A549 (cell line): ENCODE results near the gene TSEN34. TPM values are rescaled to one million over a fixed set of nuclear protein-coding genes. Genes with fewer than 3 reads are reported as not detected.
A peak's percentile ranks its signal among the peaks of the same experiment; 100 is the strongest.

Experiments used
- ATAC-seq, 2 experiments: fragments of 200-7000 bp in 1 of 2; fragments of >200 bp in 1 of 2; cut with Nextera tagmentation in 1 of 2; cut with Tn5 transposase in 1 of 2; 3 replicates each; pipeline versions ENCODE4 v1.8.0 to v1.9.1; 2018 to 2020; ENCODE audit warnings: mild to moderate bottlenecking in 1 of 2, moderate library complexity in 1 of 2
- CTCF ChIA-PET: fragments of 300-600 bp; sonication (Branson Sonifier 250); formaldehyde crosslinking; extraction: SDS; loops from one replicate; lab custom pipeline; 2021; ENCODE audit warnings: antibody characterized with exemption, inconsistent platforms; lab: Yijun Ruan, JAX
- POLR2A ChIA-PET: fragments of 350-600 bp; formaldehyde crosslinking; extraction: SDS; loops from one replicate; lab custom pipeline; 2021; ENCODE audit warnings: antibody characterized with exemption, inconsistent platforms; lab: Yijun Ruan, JAX
- DNase-seq, 2 experiments: peaks; one replicate each; pipeline versions ENCODE4 v3.0.0 to v3.0.0-alpha.2; 2011 to 2016; ENCODE audit warnings: low read depth in 1 of 2, low spot score in 1 of 2
- FAIRE-seq: peaks from 2 replicates; lab custom pipeline; 2011; peaks lifted over from hg19 to GRCh38; lab: Jason Lieb, UNC
- H3K27ac ChIP-seq, 2 experiments: fragments of >200 bp; sonication (Bioruptor Twin); formaldehyde crosslinking; 3 replicates each; pipeline ENCODE4 v1.5.1; 2016 to 2017
- H3K4me1 ChIP-seq: fragments of >200 bp; sonication (Bioruptor Twin); formaldehyde crosslinking; 3 replicates; pipeline ENCODE4 v1.6.1; 2016
- H3K4me2 ChIP-seq: fragments of >200 bp; sonication (Bioruptor Twin); formaldehyde crosslinking; 3 replicates; pipeline ENCODE4 v1.6.1; 2016
- H3K4me3 ChIP-seq: fragments of >200 bp; sonication (Bioruptor Twin); formaldehyde crosslinking; 3 replicates; pipeline ENCODE4 v1.5.1; 2016
- H3K9me3 ChIP-seq: fragments of >200 bp; sonication (Bioruptor Twin); formaldehyde crosslinking; 3 replicates; pipeline ENCODE4 v1.6.1; 2016
- BHLHE40 ChIP-seq: IDR thresholded peaks from 2 replicates; pipeline ENCODE4 v1.6.1; 2012; ENCODE audit warnings: low read depth, low read length, inconsistent platforms
- CBX2 ChIP-seq: fragments of 200-600 bp; sonication (generic); IDR thresholded peaks from 2 replicates; pipeline ENCODE4 v1.6.1; 2016; ENCODE audit warnings: low read depth, mild to moderate bottlenecking, borderline replicate concordance
- CBX8 ChIP-seq: fragments of 200-600 bp; sonication (generic); IDR thresholded peaks from 2 replicates; pipeline ENCODE4 v1.6.1; 2016
- CHD2 ChIP-seq: fragments of 150-350 bp; IDR thresholded peaks from 2 replicates; pipeline ENCODE4 v1.6.1; 2014; ENCODE audit warnings: low read length; ENCODE audit not compliant: partially characterized antibody
- CHD4 ChIP-seq: fragments of 200-600 bp; sonication (generic); IDR thresholded peaks from 2 replicates; pipeline ENCODE4 v1.6.1; 2016; ENCODE audit warnings: antibody characterized with exemption, mild to moderate bottlenecking, borderline replicate concordance
- EHF ChIP-seq: fragments of 250-450 bp; sonication (Bioruptor Pico); IDR thresholded peaks from 2 replicates; pipeline ENCODE4 v1.5.0; 2020; ENCODE audit warnings: mild to moderate bottlenecking
- EHMT2 ChIP-seq: fragments of 200-600 bp; sonication (generic); IDR thresholded peaks from 2 replicates; pipeline ENCODE4 v1.6.1; 2016; ENCODE audit warnings: antibody characterized with exemption, low read depth, mild to moderate bottlenecking, moderate library complexity
- FOSB ChIP-seq: fragments of 250-450 bp; sonication (Bioruptor Pico); IDR thresholded peaks from 2 replicates; pipeline ENCODE4 v1.5.0; 2020; ENCODE audit warnings: mild to moderate bottlenecking, moderate library complexity
- GATA3 ChIP-seq: IDR thresholded peaks from 2 replicates; pipeline ENCODE4 v1.6.1; 2012; ENCODE audit warnings: borderline replicate concordance
- HDAC2 ChIP-seq: fragments of 200-600 bp; sonication (generic); IDR thresholded peaks from 2 replicates; pipeline ENCODE4 v1.6.1; 2016
- HOXA7 ChIP-seq: fragments of 250-450 bp; sonication (Bioruptor Pico); IDR thresholded peaks from 2 replicates; pipeline ENCODE4 v1.5.0; 2020; ENCODE audit warnings: mild to moderate bottlenecking, moderate library complexity
- HOXB5 ChIP-seq: fragments of 250-450 bp; sonication (Bioruptor Pico); IDR thresholded peaks from 2 replicates; pipeline ENCODE4 v1.5.0; 2020; ENCODE audit warnings: mild to moderate bottlenecking, moderate library complexity
- JUN ChIP-seq, 2 experiments: fragments of >200 bp; sonication (Bioruptor Twin); formaldehyde crosslinking; IDR thresholded peaks; 2 replicates in 1 of 2; 3 replicates in 1 of 2; pipeline ENCODE4 v1.6.1; 2016 to 2017
- JUNB ChIP-seq: fragments of >200 bp; sonication (Bioruptor Twin); formaldehyde crosslinking; IDR thresholded peaks from 2 replicates; pipeline ENCODE4 v1.6.1; 2016
- MAFK ChIP-seq: fragments of 450-650 bp; IDR thresholded peaks from 2 replicates; pipeline ENCODE4 v1.6.1; 2014; ENCODE audit not compliant: partially characterized antibody
- MAZ ChIP-seq: fragments of 150-350 bp; IDR thresholded peaks from 2 replicates; pipeline ENCODE4 v1.6.1; 2014; ENCODE audit warnings: antibody characterized with exemption, low read depth, low read length, borderline replicate concordance
- NFE2L2 ChIP-seq: fragments of 150-350 bp; conservative IDR thresholded peaks from 2 replicates; pipeline ENCODE4 v1.6.1; 2014; ENCODE audit warnings: low read length
- NR3C1 ChIP-seq: fragments of >200 bp; sonication (Bioruptor Twin); formaldehyde crosslinking; IDR thresholded peaks from 3 replicates; pipeline ENCODE4 v1.6.1; 2017
- PHF8 ChIP-seq: fragments of 200-600 bp; sonication (generic); IDR thresholded peaks from 2 replicates; pipeline ENCODE4 v1.6.1; 2016; ENCODE audit warnings: low read depth, mild to moderate bottlenecking, antibody characterized with exemption, moderate library complexity, borderline replicate concordance
- POLR2A ChIP-seq: IDR thresholded peaks from 2 replicates; pipeline ENCODE4 v1.6.1; 2012; ENCODE audit warnings: mild to moderate bottlenecking, low read length
- RARB ChIP-seq: fragments of 250-450 bp; sonication (Bioruptor Pico); IDR thresholded peaks from 2 replicates; pipeline ENCODE4 v1.8.0; 2021; ENCODE audit warnings: mild to moderate bottlenecking, moderate library complexity
- RNF2 ChIP-seq: fragments of 200-600 bp; sonication (generic); IDR thresholded peaks from 2 replicates; pipeline ENCODE4 v1.6.1; 2016; ENCODE audit warnings: low read depth, mild to moderate bottlenecking, antibody characterized with exemption, moderate library complexity, borderline replicate concordance
- SREBF2 ChIP-seq: fragments of 450-650 bp; IDR thresholded peaks from 2 replicates; pipeline ENCODE4 v1.6.1; 2014; ENCODE audit warnings: mild to moderate bottlenecking, moderate library complexity
- TFCP2L1 ChIP-seq: fragments of 250-450 bp; sonication (Bioruptor Pico); IDR thresholded peaks from 2 replicates; pipeline ENCODE4 v1.5.0; 2021; ENCODE audit warnings: mild to moderate bottlenecking
- ZC3H11A ChIP-seq: fragments of 450-650 bp; IDR thresholded peaks from 2 replicates; pipeline ENCODE4 v1.6.1; 2014; ENCODE audit warnings: antibody characterized with exemption, mild to moderate bottlenecking
- ZNF302 ChIP-seq: fragments of 250-450 bp; sonication (Bioruptor Pico); IDR thresholded peaks from 2 replicates; pipeline ENCODE4 v1.9.0; 2021; ENCODE audit warnings: inconsistent platforms, mild to moderate bottlenecking, moderate library complexity
- WGBS: methylation state at CpG from one replicate; pipeline ENCODE4 v1.1.6; 2017; ENCODE audit errors: missing lambda C conversion rate; 5-methylcytosine and 5-hydroxymethylcytosine counted together
- polyA plus RNA-seq, 4 experiments: library from polyadenylated mRNA; depleted of rRNA in 3 of 4; stranded (reverse); fragments of >200 nt; fragmentation: RNase III in 1 of 4; extraction: RNeasy Plus Mini Kit Qiagen cat#74134 plus additional on column Dnase treatment in 1 of 4; gene quantifications; 2 replicates in 3 of 4; 3 replicates in 1 of 4; pipeline ENCODE4 v1.2.3, GENCODE V29; 2011 to 2017
- TF ChIP-seq, protein P1 (sequence below): IDR thresholded peaks from 2 replicates; pipeline ENCODE4 v1.6.1; 2012; ENCODE audit warnings: low read depth, borderline replicate concordance
- TF ChIP-seq, protein P2 (sequence below): fragments of 150-350 bp; IDR thresholded peaks from 2 replicates; pipeline ENCODE4 v1.6.1; 2014; ENCODE audit warnings: low read depth, mild to moderate bottlenecking, low read length
- TF ChIP-seq, protein P3 (sequence below): fragments of >200 bp; sonication (Bioruptor Twin); formaldehyde crosslinking; IDR thresholded peaks from 3 replicates; pipeline ENCODE4 v1.5.1; 2016
- TF ChIP-seq, protein P4 (sequence below): IDR thresholded peaks from 2 replicates; pipeline ENCODE4 v1.6.1; 2012
- TF ChIP-seq, protein P5 (sequence below): fragments of 250-450 bp; sonication (Bioruptor Pico); IDR thresholded peaks from 2 replicates; pipeline ENCODE4 v1.5.0; 2020; ENCODE audit warnings: low read depth, mild to moderate bottlenecking, moderate library complexity
- TF ChIP-seq, protein P6 (sequence below): fragments of >200 bp; sonication (Bioruptor Twin); formaldehyde crosslinking; IDR thresholded peaks from 3 replicates; pipeline ENCODE4 v1.6.1; 2016

The TSEN34 gene
- polyA plus RNA-seq, 2 of the 4 experiments (the other 2 are of a cell fraction): 53.4 to 90.9 TPM

DNA sequence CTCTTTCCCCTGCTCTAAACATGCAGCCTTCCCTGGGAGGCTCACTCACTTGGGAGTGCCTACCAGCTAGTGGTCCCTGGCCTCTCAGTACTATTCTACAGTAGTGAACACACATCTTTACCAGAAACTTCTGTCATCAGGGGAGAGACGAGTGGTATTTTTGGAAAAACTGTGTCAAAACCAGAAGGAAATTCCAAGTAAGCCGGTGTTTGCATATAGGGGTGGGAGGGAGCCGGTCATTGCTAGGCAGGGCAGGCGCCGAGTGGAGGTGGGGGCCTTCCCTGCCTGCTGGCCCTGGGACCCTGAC, 16.5 kb downstream of the TSEN34 start:
- ATAC-seq (no peak), DNase-seq (no peak), FAIRE-seq (no peak)
- peak overlapping the region; percentile 7; the same call in 1 of the 3 replicates for H3K4me3 ChIP-seq
- peak overlapping the region in 1 of 2 experiments; percentile 68; a peak in 1 of 6 replicates for H3K27ac ChIP-seq
- WGBS: 91% methylated on average over 5 of the region's 5 CpGs
- TF ChIP-seq MAZ: no peak
- no peak for TF ChIP-seq CHD4
- TF ChIP-seq, protein P1, sequence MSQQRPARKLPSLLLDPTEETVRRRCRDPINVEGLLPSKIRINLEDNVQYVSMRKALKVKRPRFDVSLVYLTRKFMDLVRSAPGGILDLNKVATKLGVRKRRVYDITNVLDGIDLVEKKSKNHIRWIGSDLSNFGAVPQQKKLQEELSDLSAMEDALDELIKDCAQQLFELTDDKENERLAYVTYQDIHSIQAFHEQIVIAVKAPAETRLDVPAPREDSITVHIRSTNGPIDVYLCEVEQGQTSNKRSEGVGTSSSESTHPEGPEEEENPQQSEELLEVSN: no peak
- ChIA-PET POLR2A (interaction anchor here (2.7 to 5.0 kb wide), 2 partner anchors 17 to 70 kb away, joined by 14 to 55 read pairs; partner anchors contain the start of genes CNOT3, MBOAT7 and TSEN34), CTCF (interaction anchor here (0.6 to 2.2 kb wide), 4 partner anchors 15 to 39 kb away, joined by 3 to 8 read pairs (median 6); no protein-coding TSS in a partner anchor)
- no peaks in the 10 kb centered on the region for H3K9me3 ChIP-seq
- H3K4me2 ChIP-seq: peak overlapping the region; percentile 93
- peaks cover 87% of the 10 kb centered on the region for H3K4me1 ChIP-seq

DNA sequence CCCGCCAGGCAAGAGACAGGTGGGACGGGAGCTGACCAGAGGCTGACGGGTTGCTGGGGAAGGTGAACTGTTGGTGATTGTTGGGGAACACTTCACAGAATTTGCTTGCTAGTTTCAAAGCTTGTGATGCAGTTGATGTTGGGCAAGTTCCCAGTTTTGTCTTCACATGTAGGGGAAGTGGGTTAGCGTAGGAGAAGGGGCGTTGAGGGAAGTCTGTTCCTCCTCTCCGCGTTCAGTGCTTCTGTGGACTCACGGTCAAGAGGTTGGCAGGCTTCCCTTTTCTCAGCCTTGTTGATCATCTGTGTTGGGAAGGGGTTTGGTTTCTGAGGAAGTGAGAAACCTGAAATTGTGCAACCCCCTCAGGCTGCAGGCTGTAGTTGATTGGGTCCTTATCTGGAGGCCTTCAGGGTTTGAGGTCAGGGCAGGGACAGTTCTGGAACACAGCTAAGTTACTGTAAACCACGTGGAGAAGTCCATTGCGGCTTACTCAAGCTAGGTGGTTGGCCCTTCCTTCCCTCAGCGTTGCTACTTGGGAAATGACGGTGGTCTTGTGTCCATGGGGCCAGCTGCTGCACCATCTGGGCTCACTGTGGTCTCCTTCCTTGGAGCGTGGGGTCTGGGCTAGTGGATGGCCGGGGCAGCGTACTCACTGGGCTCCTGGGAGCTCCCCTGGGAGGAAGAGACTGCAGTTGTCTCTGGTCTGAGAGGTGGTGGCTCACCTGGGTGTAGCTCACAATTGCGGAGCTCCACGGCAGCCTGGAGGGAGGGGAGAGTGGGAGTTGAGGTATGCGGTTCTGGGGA, 17.1 kb downstream of the TSEN34 start:
- H3K4me3 ChIP-seq: peak overlapping the region; percentile 7; the same call in 1 of the 3 replicates
- H3K27ac ChIP-seq: peak overlapping the region; percentile 14 to 68; a peak in 3 of 6 replicates
- peak; percentile 2 to 12; a peak in 5 of 6 replicates for ATAC-seq
- DNase-seq: peak in 1 of 2 experiments; percentile 59
- no peaks in the 10 kb centered on the region for H3K9me3 ChIP-seq
- ChIA-PET CTCF (interaction anchor here (0.6 to 2.2 kb wide), 5 partner anchors 9 to 39 kb away, joined by 3 to 8 read pairs (median 4); no protein-coding TSS in a partner anchor), POLR2A (interaction anchor here (2.7 to 5.0 kb wide), 3 partner anchors 8 to 71 kb away, joined by 14 to 55 read pairs (median 47); partner anchors contain the start of genes CNOT3, MBOAT7, RPS9 and TSEN34)
- no peak for FAIRE-seq
- 75% methylated on average over 18 of the region's 18 CpGs for WGBS
- peak overlapping the region; percentile 93 for H3K4me2 ChIP-seq
- peaks cover 82% of the 10 kb centered on the region for H3K4me1 ChIP-seq
- TF ChIP-seq CHD4 (no peak), EHF (CRISPR knock-in tag) (peak; percentile 21; the same call in 1 of the 2 replicates), NFE2L2 (no peak), BHLHE40 (no peak), PHF8 (no peak), ZNF302 (0 out of 2 replicates have a peak, but pooled peaks have one; percentile 23), EHMT2 (no peak), MAZ (no peak), GATA3 (no peak), HOXB5 (CRISPR knock-in tag) (peak; percentile 39; the same call in 1 of the 2 replicates), MAFK (no peak), POLR2A (no peak), FOSB (peak; percentile 95), ZC3H11A (no peak), NR3C1 (no peak), CBX8 (no peak), JUN (IDR thresholded peaks at IDR 0.05) (peak; percentile 68 to 79; a peak in 4 of 5 replicates), JUNB (no peak), CHD2 (peak; percentile 45), CBX2 (no peak), HOXA7 (CRISPR knock-in tag) (peak; percentile 98), SREBF2 (no peak), RARB (peak; percentile 82), TFCP2L1 (peak; percentile 96), HDAC2 (no peak), RNF2 (no peak)
- TF ChIP-seq, protein P2, sequence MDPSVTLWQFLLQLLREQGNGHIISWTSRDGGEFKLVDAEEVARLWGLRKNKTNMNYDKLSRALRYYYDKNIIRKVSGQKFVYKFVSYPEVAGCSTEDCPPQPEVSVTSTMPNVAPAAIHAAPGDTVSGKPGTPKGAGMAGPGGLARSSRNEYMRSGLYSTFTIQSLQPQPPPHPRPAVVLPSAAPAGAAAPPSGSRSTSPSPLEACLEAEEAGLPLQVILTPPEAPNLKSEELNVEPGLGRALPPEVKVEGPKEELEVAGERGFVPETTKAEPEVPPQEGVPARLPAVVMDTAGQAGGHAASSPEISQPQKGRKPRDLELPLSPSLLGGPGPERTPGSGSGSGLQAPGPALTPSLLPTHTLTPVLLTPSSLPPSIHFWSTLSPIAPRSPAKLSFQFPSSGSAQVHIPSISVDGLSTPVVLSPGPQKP: no peak
- TF ChIP-seq, protein P3, sequence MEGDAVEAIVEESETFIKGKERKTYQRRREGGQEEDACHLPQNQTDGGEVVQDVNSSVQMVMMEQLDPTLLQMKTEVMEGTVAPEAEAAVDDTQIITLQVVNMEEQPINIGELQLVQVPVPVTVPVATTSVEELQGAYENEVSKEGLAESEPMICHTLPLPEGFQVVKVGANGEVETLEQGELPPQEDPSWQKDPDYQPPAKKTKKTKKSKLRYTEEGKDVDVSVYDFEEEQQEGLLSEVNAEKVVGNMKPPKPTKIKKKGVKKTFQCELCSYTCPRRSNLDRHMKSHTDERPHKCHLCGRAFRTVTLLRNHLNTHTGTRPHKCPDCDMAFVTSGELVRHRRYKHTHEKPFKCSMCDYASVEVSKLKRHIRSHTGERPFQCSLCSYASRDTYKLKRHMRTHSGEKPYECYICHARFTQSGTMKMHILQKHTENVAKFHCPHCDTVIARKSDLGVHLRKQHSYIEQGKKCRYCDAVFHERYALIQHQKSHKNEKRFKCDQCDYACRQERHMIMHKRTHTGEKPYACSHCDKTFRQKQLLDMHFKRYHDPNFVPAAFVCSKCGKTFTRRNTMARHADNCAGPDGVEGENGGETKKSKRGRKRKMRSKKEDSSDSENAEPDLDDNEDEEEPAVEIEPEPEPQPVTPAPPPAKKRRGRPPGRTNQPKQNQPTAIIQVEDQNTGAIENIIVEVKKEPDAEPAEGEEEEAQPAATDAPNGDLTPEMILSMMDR: no peak
- TF ChIP-seq, protein P4, sequence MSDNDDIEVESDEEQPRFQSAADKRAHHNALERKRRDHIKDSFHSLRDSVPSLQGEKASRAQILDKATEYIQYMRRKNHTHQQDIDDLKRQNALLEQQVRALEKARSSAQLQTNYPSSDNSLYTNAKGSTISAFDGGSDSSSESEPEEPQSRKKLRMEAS: no peak
- TF ChIP-seq, protein P5, sequence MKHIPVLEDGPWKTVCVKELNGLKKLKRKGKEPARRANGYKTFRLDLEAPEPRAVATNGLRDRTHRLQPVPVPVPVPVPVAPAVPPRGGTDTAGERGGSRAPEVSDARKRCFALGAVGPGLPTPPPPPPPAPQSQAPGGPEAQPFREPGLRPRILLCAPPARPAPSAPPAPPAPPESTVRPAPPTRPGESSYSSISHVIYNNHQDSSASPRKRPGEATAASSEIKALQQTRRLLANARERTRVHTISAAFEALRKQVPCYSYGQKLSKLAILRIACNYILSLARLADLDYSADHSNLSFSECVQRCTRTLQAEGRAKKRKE (CRISPR knock-in tag): peak; percentile 78
- TF ChIP-seq, protein P6, sequence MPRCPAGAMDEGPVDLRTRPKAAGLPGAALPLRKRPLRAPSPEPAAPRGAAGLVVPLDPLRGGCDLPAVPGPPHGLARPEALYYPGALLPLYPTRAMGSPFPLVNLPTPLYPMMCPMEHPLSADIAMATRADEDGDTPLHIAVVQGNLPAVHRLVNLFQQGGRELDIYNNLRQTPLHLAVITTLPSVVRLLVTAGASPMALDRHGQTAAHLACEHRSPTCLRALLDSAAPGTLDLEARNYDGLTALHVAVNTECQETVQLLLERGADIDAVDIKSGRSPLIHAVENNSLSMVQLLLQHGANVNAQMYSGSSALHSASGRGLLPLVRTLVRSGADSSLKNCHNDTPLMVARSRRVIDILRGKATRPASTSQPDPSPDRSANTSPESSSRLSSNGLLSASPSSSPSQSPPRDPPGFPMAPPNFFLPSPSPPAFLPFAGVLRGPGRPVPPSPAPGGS: no peak
